ENCODE data around the gene CNGB1. TPM values are rescaled to one million over a fixed set of nuclear protein-coding genes. Genes with fewer than 3 reads are reported as not detected.
"Not testable (repeated sequence)": the region's sequence is repeated elsewhere in the genome, so short reads cannot be mapped to it uniquely, and the experiment has no call there.

The CNGB1 gene
- total and polyA plus RNA-seq, 9 donors = 0.11 TPM; not detected in 8

DNA sequence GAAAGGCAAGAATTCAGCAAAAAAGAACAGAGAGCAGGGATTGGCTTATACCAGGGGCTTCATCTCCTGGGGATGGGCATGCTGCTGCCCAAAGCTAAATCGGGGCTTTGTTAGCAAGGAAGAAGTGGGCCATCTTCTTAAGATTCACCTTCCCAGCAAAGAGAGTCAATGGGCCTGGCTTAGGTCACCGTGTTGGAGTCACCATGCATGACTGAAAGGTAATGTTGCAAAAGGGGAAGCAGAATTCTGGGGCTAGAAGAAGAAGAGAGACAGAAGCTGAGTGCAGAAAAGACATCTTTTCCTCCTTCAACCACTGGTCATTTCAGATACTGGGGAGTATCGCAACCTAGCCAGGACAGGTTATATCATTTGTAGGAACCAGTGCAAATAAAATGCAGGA, 92.3 kb downstream of the CNGB1 start:
- Histone ChIP-seq H3K9me3 (no peaks in the 10 kb centered on the region), H3K27ac (no peak overlapping the region), H3K36me3 (no peaks in the 10 kb centered on the region), H3K4me3 (no peak overlapping the region), H3K4me1 (ENCODE audit: insufficient read depth) (no peaks in the 10 kb centered on the region), H3K27me3 (no peaks in the 10 kb centered on the region)
- intact Hi-C loops (cut with DNase I) = no loop called here
- 79 to 86% (median 82%) methylated on average over 3 of the region's 3 CpGs for WGBS, 3 donors
- TF ChIP-seq POLR2A (IDR thresholded peaks at IDR 0.05) = no peak
- TF ChIP-seq, protein P1, sequence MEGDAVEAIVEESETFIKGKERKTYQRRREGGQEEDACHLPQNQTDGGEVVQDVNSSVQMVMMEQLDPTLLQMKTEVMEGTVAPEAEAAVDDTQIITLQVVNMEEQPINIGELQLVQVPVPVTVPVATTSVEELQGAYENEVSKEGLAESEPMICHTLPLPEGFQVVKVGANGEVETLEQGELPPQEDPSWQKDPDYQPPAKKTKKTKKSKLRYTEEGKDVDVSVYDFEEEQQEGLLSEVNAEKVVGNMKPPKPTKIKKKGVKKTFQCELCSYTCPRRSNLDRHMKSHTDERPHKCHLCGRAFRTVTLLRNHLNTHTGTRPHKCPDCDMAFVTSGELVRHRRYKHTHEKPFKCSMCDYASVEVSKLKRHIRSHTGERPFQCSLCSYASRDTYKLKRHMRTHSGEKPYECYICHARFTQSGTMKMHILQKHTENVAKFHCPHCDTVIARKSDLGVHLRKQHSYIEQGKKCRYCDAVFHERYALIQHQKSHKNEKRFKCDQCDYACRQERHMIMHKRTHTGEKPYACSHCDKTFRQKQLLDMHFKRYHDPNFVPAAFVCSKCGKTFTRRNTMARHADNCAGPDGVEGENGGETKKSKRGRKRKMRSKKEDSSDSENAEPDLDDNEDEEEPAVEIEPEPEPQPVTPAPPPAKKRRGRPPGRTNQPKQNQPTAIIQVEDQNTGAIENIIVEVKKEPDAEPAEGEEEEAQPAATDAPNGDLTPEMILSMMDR (IDR thresholded peaks at IDR 0.05) = no peak
- TF ChIP-seq EP300 (IDR thresholded peaks at IDR 0.05) = no peak
- DNase-seq = no peak

DNA sequence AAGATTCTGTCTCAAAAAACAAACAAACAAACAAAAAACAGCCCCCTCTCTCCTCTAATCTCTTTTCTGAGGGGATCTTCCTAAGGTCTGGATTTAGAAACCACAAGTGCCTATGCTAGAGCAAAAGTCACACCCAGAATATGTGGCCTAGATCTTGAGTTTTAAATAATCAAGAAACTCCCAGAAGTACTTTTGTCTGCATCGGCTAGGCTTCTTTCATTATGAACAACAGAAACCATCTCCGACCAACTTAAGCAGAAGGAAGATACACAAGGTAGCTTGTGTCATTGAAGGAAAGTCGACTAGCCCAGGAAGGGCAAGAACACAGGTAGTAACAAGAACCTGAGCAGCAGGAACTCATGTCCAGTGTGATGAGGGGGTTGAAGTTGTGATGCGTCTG, 94.7 kb downstream of the CNGB1 start:
- Histone ChIP-seq H3K36me3 (no peaks in the 10 kb centered on the region), H3K27ac (no peak overlapping the region), H3K4me1 (ENCODE audit: insufficient read depth) (no peaks in the 10 kb centered on the region), H3K9me3 (no peaks in the 10 kb centered on the region), H3K4me3 (no peak overlapping the region), H3K27me3 (no peaks in the 10 kb centered on the region)
- DNase-seq = no peak
- TF ChIP-seq EP300 (IDR thresholded peaks at IDR 0.05) = no peak
- TF ChIP-seq, protein P1 (IDR thresholded peaks at IDR 0.05) = no peak
- TF ChIP-seq POLR2A (IDR thresholded peaks at IDR 0.05) = no peak
- intact Hi-C loops (cut with DNase I) = no loop called here
- WGBS, 3 donors = 81 to 84% (median 82%) methylated on average over 4 of the region's 4 CpGs

DNA sequence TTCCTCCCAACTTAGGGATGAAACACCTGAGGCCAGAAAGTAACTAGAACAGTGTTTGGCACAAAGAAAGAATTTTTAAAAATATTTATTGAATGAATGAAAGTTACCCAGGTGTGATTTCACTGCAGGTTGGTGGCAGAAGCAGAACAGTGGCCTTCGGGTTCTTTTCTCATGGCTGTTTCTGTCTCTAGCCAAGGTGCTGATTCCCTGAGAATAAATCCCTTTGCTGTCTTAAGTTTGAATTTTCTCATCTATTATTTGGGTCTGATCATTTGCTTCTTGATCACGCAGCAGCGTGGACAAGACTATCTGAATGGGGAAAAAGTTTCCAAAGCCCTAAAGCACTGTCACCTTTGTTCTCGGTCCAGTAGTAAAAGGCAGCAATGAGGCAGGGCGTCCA, 95.6 kb downstream of the CNGB1 start:
- WGBS, 3 donors = 49 to 59% (median 51%) methylated on average over 5 of the region's 5 CpGs
- Histone ChIP-seq H3K27me3 (no peaks in the 10 kb centered on the region), H3K9me3 (no peaks in the 10 kb centered on the region), H3K36me3 (no peaks in the 10 kb centered on the region), H3K4me3 (no peak overlapping the region), H3K27ac (no peak overlapping the region), H3K4me1 (ENCODE audit: insufficient read depth) (no peaks in the 10 kb centered on the region)
- intact Hi-C loops (cut with DNase I) = no loop called here
- no peak for DNase-seq
- TF ChIP-seq POLR2A (IDR thresholded peaks at IDR 0.05) (no peak), EP300 (IDR thresholded peaks at IDR 0.05) (no peak)
- TF ChIP-seq, protein P1 (IDR thresholded peaks at IDR 0.05) = no peak

DNA sequence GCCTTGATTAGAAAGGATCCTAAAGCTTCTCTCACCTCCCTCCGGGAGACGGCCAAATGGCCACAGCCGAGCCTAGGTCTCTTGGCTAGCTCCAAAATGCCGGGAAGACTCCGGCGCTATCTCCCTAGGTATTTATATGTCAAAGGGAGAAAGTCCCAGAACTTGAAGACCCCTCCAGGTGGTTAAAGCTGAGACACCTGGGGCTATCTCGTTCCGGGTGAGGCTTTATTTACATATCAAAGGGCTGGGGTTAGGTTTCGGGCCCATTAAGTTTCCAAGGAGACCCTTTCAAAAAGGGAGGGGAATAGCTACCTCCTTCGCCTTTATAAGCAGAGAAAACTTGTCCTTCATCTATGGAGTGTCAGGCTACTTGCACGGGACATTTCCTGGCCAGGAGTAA, 97.7 kb downstream of the CNGB1 start:
- H3K36me3 ChIP-seq = no peaks in the 10 kb centered on the region
- intact Hi-C loops (cut with DNase I) = loop anchor here in 1 of 4 donors (2.0 kb wide), 1 partner anchor 76 kb away; no protein-coding TSS in a partner anchor
- no peak for DNase-seq
- no peaks in the 10 kb centered on the region for H3K4me1 ChIP-seq (ENCODE audit: insufficient read depth)
- H3K27me3 ChIP-seq = no peaks in the 10 kb centered on the region
- TF ChIP-seq, protein P1 (IDR thresholded peaks at IDR 0.05) = no peak
- no peak for TF ChIP-seq POLR2A (IDR thresholded peaks at IDR 0.05)
- TF ChIP-seq EP300 (IDR thresholded peaks at IDR 0.05) = no peak
- H3K9me3 ChIP-seq = no peaks in the 10 kb centered on the region
- H3K27ac ChIP-seq = no peak overlapping the region
- H3K4me3 ChIP-seq = no peak overlapping the region
- 11 to 19% (median 12%) methylated on average over 11 of the region's 11 CpGs for WGBS, 3 donors

DNA sequence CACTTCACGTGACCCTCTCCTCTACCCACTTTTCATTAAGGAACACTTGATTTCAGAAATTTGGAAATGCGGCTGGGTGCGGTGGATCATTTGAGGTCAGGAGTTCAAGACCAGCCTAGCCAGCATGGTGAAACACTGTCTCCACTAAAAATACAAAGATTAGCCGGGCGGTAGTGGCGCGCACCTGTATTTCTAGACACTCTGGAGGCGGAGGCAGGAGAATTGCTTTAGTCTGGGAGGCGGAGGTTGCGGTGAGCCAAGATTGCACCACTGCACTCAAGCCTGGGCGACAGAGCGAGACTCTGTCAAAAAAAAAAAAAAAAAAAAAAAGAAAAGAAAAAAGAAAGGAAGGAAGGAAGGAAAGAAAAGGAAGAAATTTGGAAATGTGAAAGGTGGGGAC, 98.2 kb downstream of the CNGB1 start:
- H3K27me3 ChIP-seq; H3K36me3 ChIP-seq; H3K4me3 ChIP-seq; H3K27ac ChIP-seq; H3K9me3 ChIP-seq; DNase-seq; H3K4me1 ChIP-seq (ENCODE audit: insufficient read depth): not testable (repeated sequence)
- intact Hi-C loops (cut with DNase I) = loop anchor here in 1 of 4 donors (2.0 kb wide), 1 partner anchor 76 kb away; no protein-coding TSS in a partner anchor
- 78 to 90% (median 86%) methylated on average over 12 of the region's 12 CpGs for WGBS, 3 donors

All from ovary (tissue), 9 donors.